Measurements from ENCODE around the gene HOPX.
"Not testable (repeated sequence)": the region's sequence is repeated elsewhere in the genome, so short reads cannot be mapped to it uniquely, and the experiment has no call there.

HOPX gene

GRCh38 chr4:56686537-56687231, 5.6 kb upstream of the HOPX start:
- no peak for FAIRE-seq

GRCh38 chr4:56684320-56685050, 3.4 kb upstream of the HOPX start:
- peak; percentile 4 for FAIRE-seq

- FAIRE-seq = no peak
Observed at GRCh38 chr4:56683455-56683854, 2.4 kb upstream of the HOPX start.

- no peak for FAIRE-seq
Observed at GRCh38 chr4:56681853-56682525, 893 bp upstream of the HOPX start.

GRCh38 chr4:56680266-56680665, 830 bp downstream of the HOPX start:
- FAIRE-seq = no peak

DNA sequence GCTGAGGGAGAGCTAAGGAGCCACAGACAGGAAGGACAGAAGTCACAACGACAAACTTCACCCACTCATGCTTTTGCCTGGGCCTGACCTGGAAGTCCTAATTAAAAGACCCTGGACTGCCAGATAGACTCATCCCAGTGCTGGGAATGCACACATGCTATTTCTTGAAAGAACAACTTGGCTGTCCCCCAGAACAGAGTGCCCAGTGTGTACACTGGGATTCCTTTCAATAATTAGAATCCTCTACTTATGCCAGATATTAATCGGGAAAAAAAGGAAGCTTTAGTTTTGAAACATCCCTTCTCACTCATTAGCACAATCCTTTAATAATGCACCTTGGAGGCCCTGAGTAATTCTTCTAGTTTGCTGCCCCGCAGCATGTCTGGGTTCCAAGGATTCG, 3.4 kb downstream of the HOPX start:
- no peak for FAIRE-seq

- no peak for FAIRE-seq
Observed at GRCh38 chr4:56674984-56675383, 6.1 kb downstream of the HOPX start.

DNA sequence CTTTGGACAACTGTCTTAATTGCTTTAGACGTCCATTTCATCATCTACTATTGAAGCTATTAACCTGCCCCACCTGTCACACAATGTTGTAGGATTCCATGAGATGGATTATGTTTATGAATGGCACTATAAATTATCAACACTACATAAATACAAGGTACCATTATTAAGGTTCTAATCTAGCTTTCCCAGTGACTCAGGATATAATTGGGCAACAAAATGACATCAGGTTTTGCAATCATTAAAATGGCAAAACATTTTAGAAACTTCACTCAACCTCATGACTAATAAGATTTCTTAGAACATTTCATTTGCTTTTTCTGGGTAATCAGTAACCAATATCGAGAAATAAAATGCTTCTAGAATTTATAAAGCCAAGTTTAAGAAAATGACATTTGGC, 9.2 kb downstream of the HOPX start:
- FAIRE-seq = no peak

DNA sequence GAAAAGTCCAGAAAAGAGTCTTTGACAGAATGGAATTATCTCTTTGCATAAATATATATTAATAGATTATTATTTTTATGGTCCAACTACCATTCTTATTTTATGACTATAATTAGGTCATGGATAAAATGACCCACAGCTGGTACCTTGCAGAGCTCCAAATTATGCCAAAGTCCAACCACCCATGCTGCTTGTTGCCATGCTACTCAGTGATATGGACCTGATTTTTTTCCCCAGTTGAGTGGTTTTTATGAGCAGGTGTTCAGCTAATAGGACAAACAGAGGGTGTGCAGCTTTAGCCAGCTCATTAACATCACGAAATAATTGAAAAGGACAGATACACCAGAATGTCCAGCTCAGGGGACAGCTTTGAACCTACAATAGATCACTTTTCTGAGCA, 9.7 kb downstream of the HOPX start:
- no peak for FAIRE-seq

GRCh38 chr4:56668267-56668666, 12.8 kb downstream of the HOPX start:
- no peak for FAIRE-seq

DNA sequence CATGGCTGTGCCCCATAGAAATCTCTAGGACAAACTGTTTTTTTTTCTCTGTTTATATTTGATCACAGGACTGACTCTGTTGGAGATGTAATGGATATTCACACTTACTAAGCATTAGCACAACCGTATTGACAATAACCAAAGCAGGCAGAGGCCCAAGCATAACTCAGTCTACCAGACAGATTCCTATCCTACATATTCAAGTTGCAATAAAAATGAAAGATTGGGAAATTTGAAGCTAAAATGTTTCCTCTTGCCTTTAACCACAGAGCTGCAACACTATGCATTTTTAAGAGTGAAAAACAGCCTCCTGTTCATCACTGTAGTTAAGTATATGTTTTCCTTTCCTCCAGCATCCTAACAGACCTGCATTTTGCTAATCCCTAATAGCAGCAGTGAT, 13.7 kb downstream of the HOPX start:
- FAIRE-seq = not testable (repeated sequence)

GRCh38 chr4:56666279-56666678, 14.8 kb downstream of the HOPX start:
- FAIRE-seq = no peak

GRCh38 chr4:56665781-56666180, 15.3 kb downstream of the HOPX start:
- FAIRE-seq = no peak

DNA sequence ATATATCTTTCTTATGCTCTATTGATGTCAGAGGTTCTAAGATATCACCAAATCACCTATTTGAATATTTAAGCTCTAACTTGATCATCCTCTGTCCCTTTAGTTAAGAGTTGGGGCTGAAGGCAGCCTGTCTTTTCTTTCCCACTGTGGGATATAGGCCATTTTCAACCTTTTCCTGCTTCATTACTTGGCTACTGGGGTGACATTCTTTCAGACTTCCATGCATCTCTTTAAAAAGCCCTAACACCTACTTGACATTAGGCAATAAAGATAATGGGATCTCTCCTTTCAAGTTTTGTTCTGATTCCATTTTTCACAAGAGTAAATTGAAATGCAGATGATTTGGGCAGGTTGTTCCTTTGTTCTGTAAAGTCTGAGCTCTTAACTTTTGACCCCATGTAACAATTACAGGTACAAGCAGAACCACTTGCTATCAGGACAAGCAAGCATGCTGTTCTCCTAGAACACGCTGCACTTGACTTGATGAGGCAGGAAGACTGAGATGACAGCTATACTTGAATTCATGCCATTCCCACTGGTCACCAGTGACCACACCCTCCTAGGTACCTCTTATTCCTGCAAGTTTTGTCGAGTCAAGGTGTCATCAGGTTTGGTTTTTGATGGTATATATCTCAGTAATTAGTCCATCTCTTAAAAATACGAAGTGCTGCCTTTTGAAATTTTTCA, 18.2 kb downstream of the HOPX start:
- no peak for FAIRE-seq

- FAIRE-seq = peak; percentile 35
Observed at GRCh38 chr4:56659946-56660345, 21.1 kb downstream of the HOPX start.

- FAIRE-seq = peak; percentile 94
Observed at GRCh38 chr4:56658528-56658927, 22.6 kb downstream of the HOPX start.

GRCh38 chr4:56657818-56658217, 23.3 kb downstream of the HOPX start:
- FAIRE-seq = no peak

GRCh38 chr4:56657128-56657527, 24.0 kb downstream of the HOPX start:
- FAIRE-seq = no peak

- FAIRE-seq = no peak
Observed at GRCh38 chr4:56656346-56656643, 24.8 kb downstream of the HOPX start.

DNA sequence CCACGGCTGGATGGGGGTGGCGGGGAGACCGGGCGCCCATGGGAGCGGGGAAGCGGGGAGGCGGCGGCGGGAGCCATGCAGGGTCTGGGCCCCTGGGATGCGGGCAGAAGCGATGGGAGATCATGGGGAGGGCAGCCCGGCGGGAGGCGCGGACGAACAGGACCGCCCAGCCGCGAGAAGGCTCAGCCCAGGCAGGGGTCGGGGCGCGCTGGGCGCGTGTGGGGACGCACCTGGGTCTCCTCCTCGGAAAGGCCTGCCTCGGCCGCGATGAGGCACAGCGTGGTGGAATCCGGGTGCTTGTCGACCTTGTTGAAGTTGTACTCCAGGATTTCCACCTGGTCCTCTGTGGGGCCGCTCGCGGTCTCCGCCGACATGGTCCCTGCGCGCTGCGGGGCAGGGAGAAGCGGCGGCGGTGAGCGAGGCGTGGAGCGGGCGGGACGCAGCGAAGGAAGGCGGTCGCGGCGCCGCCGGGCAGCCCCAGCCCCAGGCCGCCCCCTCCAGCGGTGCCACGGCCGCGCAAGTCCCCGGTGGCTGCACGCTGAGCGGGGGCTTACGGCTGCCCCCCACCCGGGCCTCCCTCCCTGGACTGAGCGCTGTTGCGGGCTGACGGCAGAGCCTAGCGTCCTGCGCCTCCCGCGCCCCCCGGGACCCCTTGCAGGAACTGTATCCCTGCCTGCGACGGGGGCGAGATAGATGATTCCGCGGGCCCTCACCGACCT, 25.3 kb downstream of the HOPX start:
- FAIRE-seq = no peak

DNA sequence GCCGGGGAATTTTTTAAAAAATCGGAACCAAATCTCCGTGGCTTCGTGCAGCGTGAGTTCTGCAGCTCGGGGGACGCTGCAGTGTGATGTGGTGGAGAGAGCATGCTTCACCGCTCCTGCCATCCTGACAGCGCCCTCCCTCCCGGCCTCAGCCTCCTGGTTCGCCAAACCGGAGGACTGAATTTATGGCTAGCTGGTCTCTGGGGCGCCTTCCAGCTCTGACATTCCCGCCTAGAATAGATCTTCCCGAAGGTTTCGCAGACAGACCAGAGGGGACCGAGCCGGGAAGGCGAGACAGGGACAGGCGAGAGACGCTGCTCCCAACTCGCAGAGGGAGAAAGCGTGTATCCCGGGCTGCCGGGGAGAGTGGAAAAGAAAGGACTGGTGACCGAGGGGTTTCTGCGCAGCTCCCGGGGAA, 25.9 kb downstream of the HOPX start:
- FAIRE-seq = no peak

DNA sequence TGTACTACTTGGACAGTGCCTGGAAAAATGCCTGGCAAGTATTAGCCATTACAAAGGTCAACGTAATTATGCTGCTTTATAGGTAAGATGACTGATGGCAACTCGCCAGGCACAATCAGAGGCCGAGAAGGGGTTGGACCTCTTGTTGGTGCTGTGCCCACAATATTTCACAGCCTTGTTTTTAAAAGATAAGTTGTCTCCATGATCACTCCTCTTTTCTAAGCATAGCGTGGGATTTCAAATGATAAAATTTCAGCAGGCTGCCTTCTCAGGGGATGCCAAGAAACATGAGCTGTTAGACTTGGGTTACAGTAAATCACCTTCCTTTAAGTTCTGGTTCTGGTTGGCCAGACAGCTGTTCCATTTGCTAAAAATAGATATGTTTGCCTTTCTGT, 26.9 kb downstream of the HOPX start:
- no peak for FAIRE-seq

Data from endometrium (tissue), 2 donors.